Measurements from ENCODE around the gene PITPNM2. TPM values are rescaled to one million over a fixed set of nuclear protein-coding genes. Genes with fewer than 3 reads are reported as not detected.
A peak's percentile ranks its signal among the peaks of the same experiment; 100 is the strongest.
"Not testable (repeated sequence)": the region's sequence is repeated elsewhere in the genome, so short reads cannot be mapped to it uniquely, and the experiment has no call there.

The PITPNM2 gene
- total RNA-seq, 2 donors from 2014 or later: 9.4 to 10.5 TPM

DNA sequence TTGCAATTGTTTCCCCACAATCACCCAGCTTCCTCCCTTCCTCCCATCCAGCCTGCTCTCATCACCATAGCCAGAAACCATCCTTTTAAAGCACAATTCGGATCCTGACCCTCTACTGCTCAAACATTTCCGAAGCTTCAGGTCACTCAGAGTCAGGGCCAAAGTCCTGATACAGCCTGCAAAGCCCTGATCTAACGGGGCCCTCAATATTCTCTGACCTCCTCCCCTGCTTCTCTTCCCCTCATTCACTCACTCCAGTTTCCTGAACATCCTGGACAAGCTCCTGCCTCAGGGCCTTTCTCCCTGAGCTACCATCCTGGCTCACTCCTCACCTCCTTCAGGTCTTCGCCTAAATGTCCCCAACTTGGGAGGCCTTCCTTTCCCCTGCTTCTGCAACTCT, 46.1 kb downstream of the PITPNM2 start:
- TF ChIP-seq, protein P1, sequence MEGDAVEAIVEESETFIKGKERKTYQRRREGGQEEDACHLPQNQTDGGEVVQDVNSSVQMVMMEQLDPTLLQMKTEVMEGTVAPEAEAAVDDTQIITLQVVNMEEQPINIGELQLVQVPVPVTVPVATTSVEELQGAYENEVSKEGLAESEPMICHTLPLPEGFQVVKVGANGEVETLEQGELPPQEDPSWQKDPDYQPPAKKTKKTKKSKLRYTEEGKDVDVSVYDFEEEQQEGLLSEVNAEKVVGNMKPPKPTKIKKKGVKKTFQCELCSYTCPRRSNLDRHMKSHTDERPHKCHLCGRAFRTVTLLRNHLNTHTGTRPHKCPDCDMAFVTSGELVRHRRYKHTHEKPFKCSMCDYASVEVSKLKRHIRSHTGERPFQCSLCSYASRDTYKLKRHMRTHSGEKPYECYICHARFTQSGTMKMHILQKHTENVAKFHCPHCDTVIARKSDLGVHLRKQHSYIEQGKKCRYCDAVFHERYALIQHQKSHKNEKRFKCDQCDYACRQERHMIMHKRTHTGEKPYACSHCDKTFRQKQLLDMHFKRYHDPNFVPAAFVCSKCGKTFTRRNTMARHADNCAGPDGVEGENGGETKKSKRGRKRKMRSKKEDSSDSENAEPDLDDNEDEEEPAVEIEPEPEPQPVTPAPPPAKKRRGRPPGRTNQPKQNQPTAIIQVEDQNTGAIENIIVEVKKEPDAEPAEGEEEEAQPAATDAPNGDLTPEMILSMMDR (IDR thresholded peaks at IDR 0.05): no peak
- no peak for DNase-seq (ENCODE audit: low spot score)
- Histone ChIP-seq H3K4me1 (peaks cover 0 to 69% of the 10 kb centered on the region in 2 donors), H3K4me3 (peak overlapping the region; percentile 8 to 26), H3K9me3 (no peaks in the 10 kb centered on the region), H3K36me3 (no peaks in the 10 kb centered on the region), H3K27ac (peak overlapping the region; percentile 63 to 87), H3K27me3 (no peaks in the 10 kb centered on the region)

- not testable (repeated sequence) for H3K27me3 ChIP-seq; H3K36me3 ChIP-seq; DNase-seq (ENCODE audit: low spot score); H3K9me3 ChIP-seq
- Histone ChIP-seq H3K4me1 (peaks cover 0 to 76% of the 10 kb centered on the region in 2 donors), H3K27ac (peak overlapping the region; percentile 63 to 87), H3K4me3 (peak overlapping the region in 1 of 2 donors; percentile 12)
These were observed 46.8 kb downstream of the PITPNM2 start for GRCh38 chr12:123104094-123104493.

- peaks cover 0 to 78% of the 10 kb centered on the region in 2 donors for H3K4me1 ChIP-seq
- H3K27ac ChIP-seq: peak overlapping the region in 1 of 2 donors; percentile 87
- no peaks in the 10 kb centered on the region for H3K27me3 ChIP-seq
- no peaks in the 10 kb centered on the region for H3K9me3 ChIP-seq
- no peak for DNase-seq (ENCODE audit: low spot score)
- TF ChIP-seq, protein P1 (IDR thresholded peaks at IDR 0.05): no peak
- no peaks in the 10 kb centered on the region for H3K36me3 ChIP-seq
- no peak overlapping the region for H3K4me3 ChIP-seq
These were observed 47.9 kb downstream of the PITPNM2 start for GRCh38 chr12:123102781-123103503.

GRCh38 chr12:123102366-123102765, 48.5 kb downstream of the PITPNM2 start:
- H3K27me3 ChIP-seq: no peaks in the 10 kb centered on the region
- TF ChIP-seq, protein P1 (IDR thresholded peaks at IDR 0.05): no peak
- no peak for DNase-seq (ENCODE audit: low spot score)
- no peak overlapping the region for H3K4me3 ChIP-seq
- peaks cover 0 to 78% of the 10 kb centered on the region in 2 donors for H3K4me1 ChIP-seq
- H3K27ac ChIP-seq: peak overlapping the region in 1 of 2 donors; percentile 87
- no peaks in the 10 kb centered on the region for H3K9me3 ChIP-seq
- H3K36me3 ChIP-seq: no peaks in the 10 kb centered on the region

- Histone ChIP-seq H3K4me3 (no peak overlapping the region), H3K27me3 (no peaks in the 10 kb centered on the region), H3K27ac (peak overlapping the region; percentile 66 to 87), H3K4me1 (peaks cover 0 to 78% of the 10 kb centered on the region in 2 donors), H3K9me3 (no peaks in the 10 kb centered on the region), H3K36me3 (no peaks in the 10 kb centered on the region)
- TF ChIP-seq, protein P1 (IDR thresholded peaks at IDR 0.05): no peak
- no peak for DNase-seq (ENCODE audit: low spot score)
These were observed 49.4 kb downstream of the PITPNM2 start for GRCh38 chr12:123101526-123101925.

Other genes starting within 250 kb of the PITPNM2 start
- 1 to 10 TPM; 4.9 to 5.7 TPM for gene ABCB9, start 184.6 kb downstream of the PITPNM2 start, total RNA-seq
- gene OGFOD2, start 175.8 kb downstream of the PITPNM2 start, total RNA-seq: 1 to 10 TPM; 4.9 to 6.8 TPM
- gene ARL6IP4, start 170.4 kb downstream of the PITPNM2 start, total RNA-seq: 100 to 1,000 TPM; 157 to 284 TPM
- 10 to 100 TPM; 21.0 to 33.7 TPM for gene MPHOSPH9, start 82.1 kb upstream of the PITPNM2 start, total RNA-seq
- gene MTRFR, start 82.3 kb upstream of the PITPNM2 start, total RNA-seq: 10 to 100 TPM in 1 of 2 donors, 1 to 10 TPM in 1; 7.8 to 13.9 TPM
- gene CDK2AP1, start 120.8 kb upstream of the PITPNM2 start, total RNA-seq: 10 to 100 TPM; 82.5 to 89.4 TPM
- 10 to 100 TPM; 16.7 to 19.8 TPM for gene SBNO1, start 213.8 kb upstream of the PITPNM2 start, total RNA-seq
- gene KMT5A, start 233.0 kb upstream of the PITPNM2 start, total RNA-seq: 10 to 100 TPM; 21.1 to 26.3 TPM